Measurements from ENCODE around the gene POU4F1.

The POU4F1 gene

DNA sequence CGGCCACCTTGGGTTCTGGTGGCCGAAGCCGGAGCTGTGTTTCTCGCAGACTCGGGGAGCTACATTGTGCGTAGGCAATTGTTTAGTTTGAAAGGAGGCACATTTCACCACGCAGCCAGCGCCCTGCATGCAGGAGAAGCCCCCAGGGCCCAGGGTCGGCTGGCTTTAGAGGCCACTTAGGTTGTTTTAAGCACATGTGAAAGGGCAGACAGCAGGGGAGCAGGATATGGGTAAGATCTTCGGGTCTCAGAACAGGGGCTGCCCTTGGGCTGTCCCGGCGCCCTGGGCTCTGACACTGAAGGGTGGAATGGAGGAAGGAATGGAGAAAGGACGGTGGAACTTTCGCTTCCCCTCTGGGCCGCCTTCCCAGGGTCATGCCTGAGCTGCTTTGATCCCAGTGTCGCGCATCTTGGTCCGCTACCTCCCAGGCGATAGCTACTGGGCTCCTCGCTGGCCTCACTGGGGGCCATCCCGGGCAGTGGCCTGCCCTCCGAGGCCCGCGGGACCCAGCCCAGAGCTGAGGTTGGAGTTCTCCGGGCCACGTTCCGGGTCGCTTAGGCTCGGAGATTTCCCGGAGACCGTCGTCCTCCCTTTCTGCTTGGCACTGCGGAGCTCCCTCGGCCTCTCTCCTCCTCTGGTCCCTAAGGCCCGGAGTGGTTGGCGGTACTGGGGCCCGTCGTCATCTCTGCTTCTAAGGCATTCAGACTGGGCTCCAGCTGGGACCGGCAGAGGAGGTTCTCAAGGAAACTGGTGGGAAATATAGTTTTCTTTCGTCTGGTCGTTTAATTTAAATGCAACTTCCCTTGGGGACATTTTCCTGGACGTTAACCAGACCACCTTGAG is 4.3 kb upstream of the POU4F1 start:
- no peak for DNase-seq (ENCODE audit: low read depth, low spot score)

DNA sequence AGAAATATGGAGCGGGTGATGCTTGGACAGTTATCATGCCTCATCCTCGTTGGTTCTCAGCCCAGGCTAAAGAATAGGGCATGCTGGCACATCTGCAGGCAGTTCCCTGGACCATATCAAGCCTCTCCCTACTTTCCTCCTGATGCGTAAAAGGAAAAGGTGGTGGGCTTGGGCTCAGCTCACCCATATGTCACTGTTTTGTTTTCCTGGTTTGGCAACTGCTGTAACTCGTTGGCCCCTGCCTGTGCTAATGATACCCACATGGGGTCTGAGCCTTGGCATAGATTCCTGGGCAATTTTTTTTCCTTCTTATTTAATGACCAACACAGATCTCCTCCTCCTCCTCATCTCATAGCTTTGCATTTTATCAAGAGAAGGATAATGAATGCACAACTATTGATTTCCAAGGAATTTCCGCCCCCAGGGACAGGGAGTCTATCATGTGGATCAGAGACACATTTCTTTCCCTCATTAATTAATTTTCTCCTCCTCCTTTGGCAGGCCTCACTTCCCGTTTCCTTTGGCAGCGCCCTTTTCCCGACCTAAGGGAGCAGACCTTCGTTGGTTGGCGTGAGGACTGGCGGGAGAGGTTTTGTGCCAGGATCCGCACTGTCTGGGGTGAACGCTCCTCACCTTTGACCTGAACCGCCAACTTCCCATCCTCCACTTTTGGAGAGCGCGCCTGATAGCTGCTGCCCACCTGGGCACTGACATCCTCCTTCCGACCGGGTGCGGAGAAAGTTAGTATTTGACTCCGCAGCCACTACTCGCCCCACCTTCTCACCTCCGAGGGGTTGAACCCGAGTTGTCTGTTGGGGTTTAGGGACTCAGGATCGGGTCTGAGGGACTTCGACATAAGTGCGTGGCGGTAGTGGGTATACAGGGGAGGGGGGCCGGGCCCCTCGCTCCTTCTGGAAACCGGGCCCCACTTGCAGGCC is 3.4 kb upstream of the POU4F1 start:
- DNase-seq (ENCODE audit: low read depth, low spot score): no peak

DNA sequence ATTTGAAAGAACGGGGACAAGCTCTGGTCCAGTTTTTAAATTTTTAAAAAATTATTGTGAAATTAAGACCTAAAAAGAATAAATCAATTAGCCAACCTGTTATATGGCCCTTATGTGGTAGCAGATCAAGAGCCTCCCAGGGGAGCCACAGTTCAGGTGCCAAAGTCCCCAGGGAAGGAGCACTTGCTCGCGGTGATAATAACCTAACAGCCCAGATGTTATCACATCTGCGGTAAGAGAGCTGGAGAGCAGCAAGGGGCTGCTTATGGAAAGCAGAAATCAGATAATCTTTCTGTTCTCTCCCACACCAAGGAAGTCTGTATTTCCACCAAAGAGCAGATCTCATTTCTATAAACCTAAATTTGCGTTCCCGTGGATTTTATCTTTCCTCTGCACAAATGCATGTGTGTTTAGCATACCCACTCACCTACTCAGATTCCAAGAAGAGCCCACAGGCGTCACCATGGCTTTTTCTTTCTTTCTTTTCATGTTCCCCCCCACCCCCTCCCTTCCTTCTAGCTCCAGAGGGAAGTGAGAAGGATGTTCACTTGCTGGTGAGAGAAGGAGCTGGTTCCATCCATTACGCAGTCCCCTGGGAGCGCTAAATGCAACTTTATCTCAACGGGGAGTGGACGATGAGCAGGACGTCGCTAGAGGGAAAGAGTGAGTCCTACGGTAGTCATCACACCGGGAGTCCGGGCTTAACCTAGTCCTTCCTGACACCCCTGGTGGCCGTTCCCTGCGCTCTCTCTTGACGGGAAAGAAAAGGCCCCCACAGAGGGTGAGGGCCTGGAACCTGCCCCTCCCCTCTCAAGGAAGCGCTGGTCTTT is 1.6 kb upstream of the POU4F1 start:
- DNase-seq (ENCODE audit: low read depth, low spot score): no peak

DNA sequence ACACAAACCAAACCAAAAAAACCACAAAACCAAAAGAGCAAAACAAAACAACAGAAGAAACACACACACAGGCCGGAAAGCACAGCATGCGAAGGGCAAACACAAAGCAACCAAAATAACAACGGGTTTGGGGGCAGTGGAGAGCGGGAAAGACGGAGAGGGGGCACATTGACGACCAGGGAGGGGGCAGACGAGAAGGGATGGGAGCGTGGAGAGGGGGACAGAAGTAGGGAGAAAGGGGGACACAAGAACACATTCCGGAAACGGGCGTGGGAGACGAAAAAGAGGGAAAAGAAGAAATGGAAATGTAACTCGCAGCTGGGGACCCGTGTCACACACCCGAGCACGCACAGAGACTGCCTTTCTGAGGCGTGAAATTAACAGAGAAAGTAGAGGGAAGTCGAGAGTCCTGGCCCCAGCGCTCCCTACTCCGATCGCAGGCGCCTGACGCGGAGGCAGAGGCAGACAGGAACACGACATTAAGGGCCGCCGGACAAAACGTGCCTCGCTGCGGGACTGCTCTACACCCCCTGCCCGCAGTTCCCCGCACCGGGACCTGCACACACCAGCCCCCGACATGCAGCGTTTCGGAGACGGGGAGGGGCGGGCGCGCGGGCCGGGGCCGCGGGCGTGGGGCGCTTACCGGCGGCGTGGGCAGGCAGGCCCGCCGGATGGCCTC is 652 bp downstream of the POU4F1 start:
- no peak for DNase-seq (ENCODE audit: low read depth, low spot score)

DNA sequence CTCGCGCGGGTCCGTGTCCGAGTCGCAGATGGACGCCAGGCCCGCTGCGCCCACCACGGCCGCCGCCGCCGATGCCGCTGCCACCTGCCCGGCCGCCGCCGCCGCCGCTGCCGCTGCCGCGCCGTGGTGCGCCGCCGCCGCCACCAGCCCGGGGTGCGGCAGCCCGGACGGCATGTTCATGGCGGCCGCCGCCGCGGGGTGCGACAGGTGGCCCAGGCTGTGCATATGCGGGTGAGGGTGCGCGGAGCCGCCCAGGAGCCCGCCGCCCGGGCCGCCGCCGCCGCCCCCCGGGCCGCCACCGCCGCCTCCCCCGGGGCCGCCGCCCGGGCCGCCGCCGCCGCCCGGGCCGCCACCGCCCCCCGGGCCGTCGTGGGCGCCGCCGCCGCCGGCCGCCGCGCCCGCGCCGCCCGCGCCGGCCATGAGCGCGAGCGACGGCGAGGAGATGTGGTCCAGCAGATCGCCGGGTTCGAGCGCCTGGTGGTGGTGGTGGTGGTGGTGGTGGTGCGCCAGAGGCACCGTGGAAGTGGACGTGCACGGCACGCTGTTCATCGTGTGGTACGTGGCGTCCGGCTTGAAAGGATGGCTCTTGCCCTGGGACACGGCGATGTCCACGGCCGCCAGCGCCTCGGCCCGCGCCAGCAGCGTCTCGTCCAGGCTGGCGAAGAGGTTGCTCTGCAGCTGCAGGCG is 1.3 kb downstream of the POU4F1 start:
- no peak for DNase-seq (ENCODE audit: low read depth, low spot score)

DNA sequence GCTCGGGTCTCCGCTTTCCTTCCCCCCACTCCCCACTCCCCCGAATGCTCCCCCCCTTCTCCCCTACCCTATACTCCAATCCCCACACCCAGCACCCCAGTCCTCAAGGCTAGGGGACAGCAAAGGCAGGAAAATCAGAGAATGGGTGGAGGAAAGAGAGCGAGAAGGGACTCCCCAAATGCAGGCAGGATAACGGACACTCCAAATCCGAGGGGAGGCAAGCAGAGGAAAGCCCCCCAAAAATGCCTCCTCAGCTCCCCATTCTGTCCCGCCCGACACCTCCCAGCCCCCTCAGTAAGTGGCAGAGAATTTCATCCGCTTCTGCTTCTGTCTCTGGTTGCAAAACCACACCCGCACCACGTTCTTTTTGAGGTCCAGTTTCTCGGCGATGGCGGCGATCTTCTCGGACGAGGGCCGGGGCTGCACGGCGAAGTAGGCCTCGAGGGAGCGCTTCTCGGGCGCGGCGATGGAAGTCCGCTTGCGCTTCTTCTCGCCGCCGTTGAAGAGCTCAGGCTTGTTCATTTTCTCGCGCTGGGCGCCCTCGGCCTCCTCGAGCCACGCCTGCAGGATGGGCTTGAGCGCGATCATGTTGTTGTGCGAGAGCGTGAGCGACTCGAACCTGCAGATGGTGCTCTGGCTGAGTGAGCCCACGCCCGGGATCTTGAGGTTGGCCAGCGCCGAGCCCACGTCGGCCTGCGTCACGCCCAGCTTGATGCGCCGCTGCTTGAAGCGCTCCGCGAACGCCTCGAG is 2.1 kb downstream of the POU4F1 start:
- no peak for DNase-seq (ENCODE audit: low read depth, low spot score)

DNA sequence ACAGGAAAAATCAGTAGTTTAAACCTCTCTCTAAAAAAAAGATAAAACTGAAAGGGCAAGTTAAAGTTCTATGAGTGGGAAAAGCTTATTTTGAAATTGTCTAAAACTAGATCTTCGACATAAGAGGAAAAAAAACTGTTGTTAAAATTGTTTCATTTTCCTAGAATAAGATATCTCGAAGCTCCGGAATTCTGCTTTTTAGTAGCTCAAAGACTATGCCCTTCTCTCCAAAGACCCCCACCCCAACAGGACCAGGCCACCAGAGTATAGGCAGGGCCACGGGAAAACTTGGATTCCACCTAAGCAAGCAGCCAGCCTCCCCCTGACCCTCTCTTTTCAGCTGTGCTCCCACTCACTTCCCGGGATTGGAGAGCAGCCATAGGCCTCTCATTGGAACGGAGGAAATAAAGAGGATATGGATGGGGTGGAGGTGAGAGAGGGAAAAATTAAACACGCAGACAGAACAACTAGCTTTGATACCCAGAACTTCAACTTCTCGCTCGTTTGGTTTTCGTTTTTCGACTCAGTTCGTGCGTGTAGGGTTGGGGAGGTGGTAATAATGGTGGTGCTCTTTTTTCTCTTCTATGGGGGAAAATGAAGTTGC is 3.0 kb downstream of the POU4F1 start:
- no peak for DNase-seq (ENCODE audit: low read depth, low spot score)

DNA sequence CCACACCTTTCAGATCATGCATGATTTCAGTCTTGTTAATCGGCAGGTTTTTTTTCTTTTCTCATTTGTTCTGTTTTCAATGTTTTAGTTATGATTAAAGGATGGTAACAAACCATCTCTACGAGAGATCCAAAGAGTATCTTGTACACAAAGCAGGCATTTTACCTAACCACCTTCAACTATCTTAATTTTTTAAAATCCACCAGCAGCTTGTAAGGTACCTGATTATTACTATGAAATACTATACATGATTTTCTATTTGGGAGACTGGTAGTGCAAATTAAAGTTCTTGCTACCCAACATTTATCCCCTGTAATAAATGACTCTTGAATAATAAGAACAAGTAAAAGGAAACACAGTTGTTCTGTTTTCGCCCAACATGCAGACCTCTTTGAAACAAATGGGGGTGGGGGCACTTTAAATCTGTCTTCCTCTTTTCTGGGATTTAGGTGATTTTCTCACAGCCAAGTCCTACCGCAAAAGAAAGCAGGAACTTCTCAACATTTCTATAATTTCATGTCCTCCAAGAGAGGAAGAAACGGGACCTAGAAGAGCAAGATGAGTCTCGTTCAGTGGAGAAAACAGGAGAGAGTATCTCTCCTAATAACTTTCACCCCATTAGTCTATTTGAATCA is 3.6 kb downstream of the POU4F1 start:
- no peak for DNase-seq (ENCODE audit: low read depth, low spot score)

DNA sequence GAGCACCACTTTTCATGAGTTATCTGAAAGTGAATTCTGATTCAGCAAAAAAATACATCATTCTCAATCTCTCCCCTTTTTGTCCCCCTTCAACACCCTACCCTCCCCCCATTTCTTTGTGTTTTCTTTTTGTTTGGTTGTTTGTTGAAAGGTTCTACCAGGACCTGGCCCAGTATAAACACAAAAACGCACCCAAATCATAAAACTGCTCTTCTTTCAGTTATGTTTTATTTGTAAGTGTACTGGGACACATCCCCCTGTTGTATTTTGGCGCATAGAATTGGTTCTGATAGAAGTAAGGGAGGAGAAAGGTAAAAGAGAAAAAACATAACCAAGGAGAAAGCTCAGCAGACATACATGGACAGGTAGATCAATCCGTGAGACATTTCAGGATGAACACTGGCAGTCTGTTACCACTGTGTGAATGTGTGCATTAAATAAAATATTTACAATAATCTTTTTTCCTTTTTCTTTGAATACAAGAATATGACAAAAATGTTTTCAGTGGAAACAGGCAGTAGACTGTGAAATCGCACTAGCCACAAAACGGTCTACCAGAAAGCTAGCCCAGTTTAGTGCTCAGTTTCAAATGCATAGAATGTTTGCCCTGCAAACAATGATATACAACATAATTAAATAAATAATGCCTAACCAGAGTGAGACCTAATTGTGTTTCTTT is 4.2 kb downstream of the POU4F1 start:
- no peak for DNase-seq (ENCODE audit: low read depth, low spot score)

DNA sequence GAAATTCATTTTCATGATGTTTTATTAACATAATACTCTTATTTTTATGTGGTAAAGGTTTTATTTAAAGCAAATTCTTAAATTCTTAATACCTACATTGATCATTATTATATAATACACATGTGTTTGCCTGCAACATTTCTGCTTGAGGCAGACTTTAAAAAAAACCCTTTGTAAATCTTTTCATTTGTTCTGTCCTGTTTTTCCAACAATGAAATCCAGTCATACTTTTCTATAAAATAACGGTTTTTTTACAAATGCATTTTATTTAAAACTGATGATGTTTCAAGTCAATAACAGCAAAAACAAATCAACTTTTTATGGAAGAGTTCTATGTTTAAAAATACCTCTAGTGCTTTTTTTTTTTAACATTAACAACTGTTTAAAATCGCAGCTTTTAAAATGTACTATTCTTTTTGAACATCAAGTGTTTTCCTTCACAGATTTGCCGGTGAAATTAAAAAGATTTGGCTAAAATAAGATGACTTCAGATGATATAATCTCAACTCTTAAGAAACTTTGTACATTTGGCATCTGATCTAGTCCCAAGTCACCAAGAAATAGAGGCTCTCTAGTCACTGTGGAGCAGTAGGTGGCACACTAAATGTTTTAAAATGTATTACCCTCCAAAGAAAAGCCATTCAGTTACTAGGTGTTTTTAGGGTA is 5.1 kb downstream of the POU4F1 start:
- DNase-seq (ENCODE audit: low read depth, low spot score): no peak

DNA sequence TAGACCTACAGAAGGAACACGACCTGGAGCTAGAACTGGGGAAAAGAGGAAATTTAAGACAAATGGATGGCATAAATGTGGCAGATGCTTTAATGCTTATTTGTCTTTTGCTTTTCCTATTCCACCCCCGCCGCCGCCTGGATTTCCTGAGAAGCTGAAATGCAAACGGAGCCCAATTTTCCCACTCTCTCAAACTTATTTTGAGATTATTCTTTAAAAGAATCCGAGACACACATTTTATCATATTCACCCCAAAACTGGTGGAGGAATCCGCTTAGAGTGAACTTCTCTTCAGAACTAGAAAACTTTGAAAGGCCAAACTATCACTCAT is 5.8 kb downstream of the POU4F1 start:
- no peak for DNase-seq (ENCODE audit: low read depth, low spot score)

DNA sequence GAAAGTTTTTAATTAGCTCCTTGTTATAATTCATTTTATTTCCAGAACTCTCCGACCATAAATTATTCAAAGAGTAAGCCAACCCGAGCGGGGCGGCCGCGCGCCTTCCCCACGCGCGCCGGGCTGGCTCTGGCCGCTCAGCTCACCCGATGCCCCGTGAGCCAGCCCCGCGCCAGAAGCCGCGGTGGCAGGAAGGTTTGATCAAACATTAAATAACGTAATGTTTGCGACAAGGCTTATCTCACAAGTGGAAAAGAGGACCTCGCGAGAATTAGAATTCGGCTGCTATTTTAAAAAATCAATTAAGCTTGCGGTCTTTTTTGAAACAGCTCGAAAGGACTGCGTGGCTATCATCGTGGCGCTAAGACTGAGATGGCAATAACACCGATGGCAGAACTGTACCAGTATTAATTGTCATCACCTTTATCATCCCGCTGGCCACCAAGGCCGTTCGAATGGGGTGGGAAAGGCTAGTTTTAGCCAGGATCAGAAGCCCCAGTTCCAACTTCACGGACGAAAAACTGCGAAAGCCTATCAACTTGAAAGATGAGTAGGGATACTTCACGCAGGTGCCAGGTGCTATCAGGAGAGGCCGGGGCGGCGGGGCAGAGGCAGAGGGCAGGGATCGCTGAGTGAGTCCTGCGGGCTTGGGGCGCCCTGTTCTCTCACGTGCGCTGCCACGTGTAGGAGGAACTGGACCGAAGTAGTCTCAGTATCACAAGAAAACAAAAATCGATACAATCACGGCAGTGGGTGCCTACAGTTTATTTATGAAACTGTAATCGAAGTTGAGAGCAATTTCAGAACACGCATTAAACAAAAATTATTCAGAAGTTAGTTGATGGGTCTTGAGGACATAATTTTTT is 6.4 kb downstream of the POU4F1 start:
- DNase-seq (ENCODE audit: low read depth, low spot score): no peak

DNA sequence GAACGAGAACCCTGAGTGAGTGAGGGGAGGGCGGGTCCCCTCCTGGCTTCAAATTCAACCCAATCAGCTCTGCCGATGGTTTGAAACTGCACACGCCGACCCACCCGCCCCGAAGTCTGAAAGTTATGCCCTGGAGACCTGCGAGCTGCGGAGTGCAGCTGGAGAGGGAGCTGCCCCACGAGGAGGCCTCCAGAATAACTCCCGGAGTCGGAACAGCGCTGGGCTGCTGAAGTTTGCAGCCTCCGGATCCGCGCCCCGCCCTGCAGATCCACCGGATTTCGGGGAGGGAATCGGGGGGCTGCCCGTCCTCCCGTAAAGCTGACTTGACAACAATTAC is 7.0 kb downstream of the POU4F1 start:
- DNase-seq (ENCODE audit: low read depth, low spot score): no peak

DNA sequence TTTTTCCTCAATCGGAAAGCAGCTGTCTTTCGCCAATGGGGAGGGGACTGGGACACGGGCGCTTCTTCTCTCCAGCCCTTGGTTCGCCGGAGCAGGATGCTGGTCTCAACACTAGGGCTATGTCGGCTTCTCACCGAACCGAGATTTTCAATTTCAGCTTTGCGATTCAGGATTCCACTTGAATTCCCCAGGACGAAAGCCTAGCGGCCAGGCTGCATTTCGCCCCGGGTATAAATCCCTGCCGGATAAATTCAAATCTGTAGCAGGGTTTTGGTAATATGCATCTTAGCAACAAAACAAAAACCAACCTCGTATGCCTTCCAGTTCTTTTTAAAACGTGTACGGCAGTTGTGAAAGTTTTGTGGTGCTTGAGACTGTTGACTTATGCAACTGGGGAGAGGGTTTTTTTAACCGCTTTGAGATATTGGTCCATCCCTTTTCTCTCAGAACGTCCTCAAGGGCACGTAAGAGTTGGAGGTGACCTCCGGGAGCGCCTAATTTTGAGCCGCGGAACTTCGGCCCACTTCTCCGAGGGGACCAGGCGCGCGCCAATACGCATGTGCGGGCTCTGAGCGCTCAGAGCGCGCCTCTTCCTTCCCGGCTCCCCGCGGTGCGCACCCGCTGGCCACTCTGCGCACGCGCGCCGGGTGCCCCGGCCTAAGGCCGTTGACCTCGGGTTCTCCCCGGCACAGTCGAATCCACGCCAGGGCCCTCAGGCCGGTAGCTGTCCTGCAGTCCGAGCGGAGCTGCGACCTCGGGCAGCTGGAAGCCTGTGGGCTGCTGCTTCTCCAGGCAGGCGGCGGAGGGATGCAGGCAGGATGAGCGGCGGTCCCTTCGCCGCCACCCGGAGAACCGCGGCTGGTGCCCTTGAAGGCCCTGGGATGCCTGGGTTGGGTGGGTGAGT is 7.6 kb downstream of the POU4F1 start:
- DNase-seq (ENCODE audit: low read depth, low spot score): no peak

DNA sequence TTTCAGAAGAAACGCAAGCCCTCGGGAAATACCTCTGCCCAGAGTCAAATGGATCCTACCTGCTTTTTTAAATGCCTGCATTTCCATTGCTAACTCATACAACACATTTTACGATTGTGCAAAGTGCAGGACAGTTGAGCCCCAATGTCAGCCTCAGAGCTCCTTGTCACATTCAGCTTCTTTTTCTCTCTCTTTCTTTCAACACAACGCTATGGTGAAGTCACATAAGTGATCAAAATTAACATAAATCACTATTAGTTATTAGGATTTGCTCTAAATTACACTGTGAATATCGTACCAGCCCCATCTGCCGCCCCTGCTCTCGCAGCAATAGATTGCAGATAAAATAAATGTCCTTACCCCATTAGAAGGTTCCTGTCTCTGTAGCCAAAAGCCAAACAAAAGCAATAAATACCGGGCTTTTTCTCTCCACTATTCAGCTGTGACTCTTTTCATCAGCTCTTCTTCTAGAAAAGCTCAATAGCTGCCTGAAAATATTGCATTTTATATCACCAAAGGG is 8.8 kb downstream of the POU4F1 start:
- DNase-seq (ENCODE audit: low read depth, low spot score): no peak
